Activated CD4-positive, alpha-beta T cell treated with anti-CD3 and anti-CD28 coated beads for 4 hours (primary cell): ENCODE measurements around the gene CELF2.

Experiments
- DNase-seq, 2 donors: peaks; one replicate each; pipeline ENCODE4 v3.0.0-alpha.2; 2020

Gene CELF2

GRCh38 chr10:11307937-11308336 is 290.3 kb downstream of the CELF2 start:
- DNase-seq = no peak

- no peak for DNase-seq
Observed at GRCh38 chr10:11311027-11311426, 293.4 kb downstream of the CELF2 start.

GRCh38 chr10:11313463-11313862 is 295.8 kb downstream of the CELF2 start:
- no peak for DNase-seq

GRCh38 chr10:11317936-11318670 is 300.4 kb downstream of the CELF2 start:
- DNase-seq = no peak

GRCh38 chr10:11318826-11319598 is 301.3 kb downstream of the CELF2 start:
- DNase-seq = no peak

- no peak for DNase-seq
Observed at GRCh38 chr10:11319990-11320602, 302.4 kb downstream of the CELF2 start.

GRCh38 chr10:11320809-11321520 is 303.3 kb downstream of the CELF2 start:
- no peak for DNase-seq

- no peak for DNase-seq
Observed at GRCh38 chr10:11322698-11323097, 305.0 kb downstream of the CELF2 start.

GRCh38 chr10:11324761-11325321 is 307.2 kb downstream of the CELF2 start:
- no peak for DNase-seq

GRCh38 chr10:11325817-11326216 is 308.1 kb downstream of the CELF2 start:
- DNase-seq = no peak

GRCh38 chr10:11326241-11326640 is 308.6 kb downstream of the CELF2 start:
- no peak for DNase-seq

GRCh38 chr10:11326913-11327616 is 309.4 kb downstream of the CELF2 start:
- DNase-seq = no peak

GRCh38 chr10:11328264-11329061 is 310.8 kb downstream of the CELF2 start:
- DNase-seq = no peak

- DNase-seq = no peak
Observed at GRCh38 chr10:11329062-11329673, 311.5 kb downstream of the CELF2 start.

- no peak for DNase-seq
Observed at GRCh38 chr10:11330383-11331045, 312.8 kb downstream of the CELF2 start.

GRCh38 chr10:11331046-11331577 is 313.4 kb downstream of the CELF2 start:
- DNase-seq = no peak

GRCh38 chr10:11331726-11332125 is 314.1 kb downstream of the CELF2 start:
- no peak for DNase-seq

GRCh38 chr10:11332846-11333245 is 315.2 kb downstream of the CELF2 start:
- no peak for DNase-seq

GRCh38 chr10:11334436-11334835 is 316.8 kb downstream of the CELF2 start:
- DNase-seq = no peak

GRCh38 chr10:11335167-11335652 is 317.5 kb downstream of the CELF2 start:
- DNase-seq = no peak
